NCI-H345 (cell line): Measurements from ENCODE around the gene MAGIX.
"Not testable (repeated sequence)": the region's sequence is repeated elsewhere in the genome, so short reads cannot be mapped to it uniquely, and the experiment has no call there.

ENCODE experiments used
- DNase-seq: peaks from one replicate; lab custom pipeline; 2025; lab: John Stamatoyannopoulos, UW

Gene MAGIX

DNA sequence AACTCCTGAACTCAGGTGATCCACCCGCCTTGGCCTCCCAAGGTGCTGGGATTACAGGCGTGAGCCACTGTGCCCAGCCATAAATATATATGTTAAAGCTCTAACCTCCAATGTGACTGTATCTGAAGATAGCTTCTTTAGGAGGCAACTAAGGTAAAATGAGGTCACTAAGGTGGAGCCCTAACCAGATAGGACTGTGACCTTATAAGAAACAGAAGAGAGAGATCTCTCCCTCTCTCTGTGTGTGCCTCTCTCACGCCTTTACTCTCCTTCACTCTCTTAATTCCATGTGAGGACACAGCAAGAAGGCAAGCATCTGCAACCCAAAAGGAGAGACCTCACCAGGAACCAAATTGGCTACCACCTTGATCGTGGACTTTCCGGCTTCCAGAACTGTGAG lies 926 bp upstream of the MAGIX start:
- no peak for DNase-seq

DNA sequence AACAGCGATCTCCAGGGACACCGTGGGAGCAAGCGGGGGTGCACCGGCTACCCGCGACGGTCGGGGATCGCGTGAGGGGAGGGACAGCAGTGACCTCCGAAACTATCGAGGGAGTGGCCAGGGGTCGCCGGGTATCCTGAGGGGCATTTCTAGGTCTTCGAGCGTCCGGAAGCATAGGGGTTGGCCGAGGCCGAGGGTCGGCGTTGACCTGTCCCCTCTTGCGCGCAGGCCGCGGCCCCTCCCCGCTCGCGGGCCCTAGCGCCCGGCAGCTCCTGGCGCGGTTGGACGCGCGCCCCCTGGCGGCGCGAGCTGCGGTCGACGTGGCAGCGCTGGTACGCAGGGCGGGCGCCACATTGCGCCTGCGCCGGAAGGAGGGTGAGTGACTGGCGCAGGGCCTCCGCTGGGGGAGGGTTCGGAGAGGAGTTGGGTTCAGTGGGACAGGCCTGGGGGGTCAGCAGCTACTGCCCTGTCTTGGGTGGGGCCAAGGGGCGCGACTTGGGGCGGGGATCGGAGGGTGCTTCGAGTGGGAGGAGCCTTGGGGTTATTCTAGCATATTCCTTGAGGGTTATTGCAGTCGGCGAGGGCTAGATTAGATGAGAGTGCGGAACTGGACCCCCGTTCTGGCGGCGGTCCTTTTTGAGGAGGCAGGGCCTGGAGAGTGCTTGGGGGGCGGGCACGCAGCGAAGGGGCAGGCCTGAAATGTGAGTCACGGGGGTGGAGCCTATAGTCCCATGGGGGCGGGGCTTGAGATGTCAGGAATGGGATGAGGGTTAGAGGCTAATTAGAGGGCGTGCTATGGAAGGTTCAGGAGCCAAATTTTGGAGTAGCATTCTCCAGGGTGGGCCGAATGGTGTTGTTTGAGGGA lies 1.2 kb downstream of the MAGIX start:
- DNase-seq, result peak; percentile 83

DNA sequence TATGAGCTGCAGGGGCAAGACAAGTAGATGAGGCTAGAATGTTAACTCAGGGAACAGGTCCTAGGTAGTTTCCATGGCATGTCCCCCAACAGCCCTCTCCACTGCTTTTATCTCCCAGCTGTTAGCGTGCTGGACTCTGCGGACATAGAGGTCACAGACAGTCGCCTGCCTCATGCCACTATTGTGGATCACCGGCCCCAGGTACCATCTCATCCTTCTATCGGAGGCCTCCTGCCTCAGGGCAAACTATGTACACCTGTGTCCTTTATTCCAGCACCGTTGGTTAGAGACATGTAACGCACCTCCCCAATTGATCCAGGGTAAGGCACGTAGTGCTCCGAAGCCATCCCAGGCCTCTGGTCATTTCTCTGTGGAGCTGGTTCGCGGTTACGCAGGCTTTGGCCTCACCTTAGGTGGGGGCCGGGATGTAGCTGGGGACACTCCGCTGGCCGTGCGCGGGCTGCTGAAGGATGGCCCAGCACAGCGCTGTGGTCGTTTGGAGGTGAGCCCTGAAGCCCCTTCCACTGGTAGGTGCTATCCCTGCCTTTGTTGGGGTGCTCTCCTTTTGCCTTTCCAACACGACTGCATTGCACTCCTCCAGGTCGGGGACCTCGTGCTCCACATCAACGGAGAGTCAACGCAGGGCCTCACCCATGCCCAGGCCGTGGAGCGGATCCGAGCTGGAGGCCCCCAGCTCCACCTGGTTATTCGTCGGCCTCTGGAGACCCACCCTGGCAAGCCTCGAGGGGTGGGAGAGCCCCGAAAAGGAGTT lies 2.2 kb downstream of the MAGIX start:
- DNase-seq, result no peak

DNA sequence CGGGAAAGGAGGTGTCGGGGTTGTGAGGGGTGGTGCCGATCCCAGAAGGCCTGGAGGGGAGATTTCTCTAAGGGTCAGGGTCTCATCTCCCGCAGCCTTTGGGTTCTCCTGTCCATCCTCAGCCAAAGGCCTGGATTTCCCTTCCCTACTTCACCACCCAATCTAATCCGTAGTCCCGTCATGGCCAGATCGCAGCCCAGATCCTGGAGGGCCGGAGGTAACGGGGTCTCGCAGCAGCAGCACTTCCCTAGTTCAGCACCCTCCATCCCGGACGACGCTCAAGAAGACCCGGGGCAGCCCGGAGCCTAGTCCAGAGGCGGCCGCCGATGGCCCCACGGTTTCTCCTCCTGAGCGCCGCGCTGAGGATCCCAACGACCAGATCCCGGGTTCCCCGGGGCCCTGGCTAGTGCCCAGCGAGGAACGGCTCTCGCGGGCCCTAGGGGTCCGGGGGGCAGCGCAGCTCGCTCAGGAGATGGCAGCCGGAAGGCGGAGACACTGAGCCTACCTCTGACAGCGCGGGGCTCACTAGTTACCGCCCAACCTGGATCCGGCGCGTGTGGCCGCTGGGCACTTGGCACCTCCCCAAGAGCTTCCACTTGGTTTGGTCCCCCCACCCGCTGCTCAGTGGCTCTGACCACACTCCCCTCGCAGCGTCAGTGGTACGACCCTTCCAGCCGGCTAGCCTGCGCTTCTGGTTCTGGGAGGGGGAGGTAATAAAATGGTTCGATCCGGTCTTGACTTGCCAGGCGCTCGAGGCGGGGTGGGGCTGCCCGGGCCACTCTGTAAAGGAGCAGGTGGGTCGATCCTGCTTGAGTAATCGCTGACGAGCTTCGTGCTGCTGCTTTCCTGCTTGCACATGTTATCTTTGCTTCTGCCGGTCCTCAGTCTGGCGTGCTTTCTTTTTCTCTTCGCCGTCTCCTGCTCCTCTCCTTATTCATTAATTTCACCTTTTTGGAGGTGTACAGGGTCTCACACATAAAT lies 3.6 kb downstream of the MAGIX start:
- no peak for DNase-seq

DNA sequence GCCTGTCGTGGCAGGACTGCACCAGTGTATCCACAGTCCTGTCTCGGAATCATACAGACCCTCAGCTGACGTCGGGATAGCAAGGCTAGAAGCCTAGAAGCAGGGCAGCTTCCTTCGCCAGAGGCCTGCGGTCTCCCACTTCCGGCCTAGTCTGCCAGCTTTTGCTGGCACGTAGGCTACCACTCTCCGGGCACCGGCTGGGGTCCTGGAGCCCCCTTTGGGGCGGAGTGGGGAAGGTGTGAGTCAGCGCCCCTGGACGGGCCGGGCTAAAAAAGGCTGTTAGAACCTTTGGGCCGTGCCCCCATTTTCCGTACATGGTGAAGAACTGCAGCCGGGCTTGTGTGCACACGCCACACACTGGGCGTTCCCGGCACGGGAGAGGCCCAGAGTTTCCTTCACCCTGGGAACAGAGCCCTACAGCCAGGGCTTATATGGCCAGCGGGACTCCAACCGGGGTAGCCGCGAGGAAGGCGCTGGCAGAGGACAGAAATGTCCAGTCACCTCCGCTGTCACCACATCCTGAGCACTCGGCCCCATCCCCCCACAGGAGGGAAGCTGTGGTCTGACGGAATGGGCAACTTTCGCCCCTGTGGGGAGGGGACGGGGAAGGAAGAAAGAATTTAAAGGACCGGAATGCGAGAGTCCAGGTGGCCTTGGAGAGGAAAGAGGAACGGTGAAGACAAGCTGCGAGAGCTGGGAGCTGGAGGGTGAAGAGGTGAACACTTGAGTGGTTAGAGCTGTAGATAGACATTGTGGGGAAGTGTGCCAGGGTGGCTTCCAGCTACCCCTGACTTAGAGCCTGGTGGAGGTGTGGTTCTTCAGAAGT lies 4.6 kb downstream of the MAGIX start:
- no peak for DNase-seq

DNA sequence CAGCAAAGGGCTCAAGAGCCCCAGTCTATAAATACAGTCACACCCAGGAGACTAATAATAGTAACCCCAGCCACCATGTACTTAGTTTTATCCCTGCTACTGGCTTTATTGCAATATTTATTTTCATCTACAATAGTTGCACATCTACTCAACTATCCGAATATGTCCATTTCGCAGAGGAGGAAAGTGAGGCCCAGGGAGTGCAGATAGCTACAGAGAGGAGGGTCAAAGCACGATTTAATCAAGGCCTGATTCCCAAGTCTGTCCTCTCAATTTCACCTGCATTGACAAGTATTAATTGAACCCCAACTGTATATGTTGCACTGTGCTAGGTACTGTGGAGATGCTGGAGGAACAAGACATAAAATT lies 5.2 kb downstream of the MAGIX start:
- DNase-seq, result no peak

DNA sequence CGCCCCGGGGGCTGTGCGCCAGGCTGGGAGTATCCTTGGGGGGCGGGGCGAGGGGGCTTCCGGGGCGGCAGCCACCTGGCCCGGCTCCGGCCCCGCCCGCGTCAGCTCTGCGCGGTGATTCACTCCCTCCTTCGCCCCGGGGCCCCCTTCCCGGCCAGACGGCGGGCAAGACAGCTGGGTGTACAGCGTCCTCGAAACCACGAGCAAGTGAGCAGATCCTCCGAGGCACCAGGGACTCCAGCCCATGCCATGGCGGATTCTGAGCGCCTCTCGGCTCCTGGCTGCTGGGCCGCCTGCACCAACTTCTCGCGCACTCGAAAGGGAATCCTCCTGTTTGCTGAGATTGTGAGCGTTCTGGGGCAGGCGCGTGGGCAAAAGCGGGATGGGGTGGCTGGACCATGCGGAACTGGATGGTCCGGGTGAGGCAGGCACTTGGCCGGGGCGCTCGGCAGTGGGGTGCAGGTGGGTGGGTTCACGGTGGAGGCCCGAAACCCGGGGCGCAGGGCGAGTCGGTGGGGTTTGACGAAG lies 9.3 kb downstream of the MAGIX start, which contains the start of gene PLP2:
PLP2 (plus strand) TSS at position 147 of the 528 bp plus-strand sequence; CDS start at position 250, 103 bp downstream.
- peak; percentile 52 for DNase-seq

DNA sequence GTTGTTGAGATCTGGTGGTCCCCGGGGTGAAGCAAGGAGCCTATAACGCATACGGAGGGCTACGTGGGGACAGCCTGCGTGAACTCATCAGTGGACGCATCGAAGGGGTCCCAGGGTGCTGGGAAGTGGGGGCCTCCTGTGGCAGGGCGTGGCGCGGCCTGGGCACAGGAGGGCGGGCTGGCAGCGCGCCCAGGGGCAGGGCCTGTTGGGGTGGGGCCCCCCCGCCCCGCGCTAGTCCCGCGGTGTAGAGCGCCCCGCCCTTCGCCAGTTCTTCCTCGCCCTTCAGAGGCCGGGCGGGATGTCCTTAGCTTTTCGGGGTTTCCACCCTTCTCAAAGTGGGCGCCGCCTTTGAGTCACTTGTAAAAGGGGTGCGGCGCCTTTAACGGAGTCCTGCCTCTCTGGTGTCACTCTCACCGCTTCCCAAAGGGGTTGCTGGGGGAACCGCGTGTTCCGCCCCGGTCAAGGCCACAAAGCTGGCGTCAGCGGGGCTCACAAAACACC lies 9.8 kb downstream of the MAGIX start:
- DNase-seq, result peak; percentile 79

DNA sequence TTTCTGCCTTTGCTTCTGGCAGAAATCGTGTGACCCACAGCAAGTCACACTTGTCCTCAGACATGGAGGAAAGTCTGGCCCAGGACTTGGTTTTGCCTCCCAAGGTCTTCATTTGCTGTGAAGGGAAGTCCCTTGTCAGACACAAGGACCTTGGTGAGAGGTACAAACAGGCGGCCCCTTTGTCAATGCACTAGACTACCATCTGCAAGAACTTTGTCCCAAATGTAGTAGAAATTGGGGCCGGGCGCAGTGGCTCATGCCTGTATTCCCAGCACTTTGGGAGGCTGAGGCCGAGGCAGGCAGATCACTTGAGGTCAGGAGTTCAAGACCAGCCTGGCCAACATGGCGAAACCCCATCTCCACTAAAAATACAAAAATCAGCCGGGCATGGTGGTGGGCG lies 11.0 kb downstream of the MAGIX start:
- not testable (repeated sequence) for DNase-seq

DNA sequence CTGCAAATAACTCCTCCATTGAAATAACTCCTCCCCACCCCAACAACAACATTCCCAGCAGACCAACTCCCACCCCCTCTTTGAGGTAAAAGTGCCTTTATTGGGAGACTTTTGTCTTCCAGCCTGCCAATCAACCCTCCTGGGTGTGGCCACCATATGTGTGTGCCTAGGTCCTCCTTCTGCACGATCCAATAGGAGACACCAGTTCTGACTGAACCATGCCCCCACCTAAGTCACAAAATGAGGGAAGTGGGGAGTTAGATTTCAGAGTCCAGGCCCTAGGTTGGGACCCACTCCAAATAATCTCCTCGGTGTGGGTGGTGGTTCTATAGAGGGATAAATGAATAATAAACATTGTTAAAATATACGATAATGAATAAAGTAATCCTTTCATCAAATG lies 12.2 kb downstream of the MAGIX start:
- no peak for DNase-seq

DNA sequence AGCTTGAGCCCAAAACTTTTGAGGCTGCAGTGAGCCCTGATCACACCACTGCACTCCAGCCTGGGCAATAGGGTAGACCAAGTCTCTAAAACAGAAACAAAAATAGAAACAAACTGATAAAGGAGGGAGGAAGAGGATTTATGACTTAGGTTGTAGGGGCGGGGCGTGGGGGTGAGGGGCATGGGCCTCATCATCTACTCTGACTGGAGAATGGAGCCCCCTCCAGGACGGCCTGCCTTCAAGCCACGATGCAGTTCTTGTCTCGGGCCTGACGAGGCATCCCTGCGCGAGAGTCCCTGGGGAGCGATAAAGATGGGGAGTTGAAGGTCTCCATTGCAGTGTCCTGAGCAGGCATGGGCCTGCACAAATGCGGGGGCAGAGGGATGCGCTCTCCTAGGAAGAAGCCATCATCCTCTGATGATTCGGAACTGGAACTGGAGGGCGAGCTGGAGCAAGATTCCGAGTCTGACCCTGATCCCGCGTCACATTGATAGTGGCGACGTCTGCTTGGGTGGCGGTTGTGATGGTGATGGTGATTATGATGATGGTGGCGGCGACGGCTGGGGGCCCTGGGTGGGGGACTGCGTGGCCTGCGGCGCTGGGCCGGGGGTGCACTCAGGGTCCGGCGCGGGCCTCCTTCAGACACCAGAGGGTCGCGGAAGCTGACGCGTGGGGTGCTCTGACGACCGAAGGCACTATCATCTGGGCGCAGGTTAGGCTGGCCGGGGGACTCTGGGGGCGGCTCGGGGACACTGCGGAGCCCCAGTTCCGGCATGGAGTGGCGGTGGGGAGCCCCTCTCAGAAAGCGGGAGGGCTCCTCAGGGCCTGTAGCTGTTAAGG lies 13.1 kb downstream of the MAGIX start:
- no peak for DNase-seq

DNA sequence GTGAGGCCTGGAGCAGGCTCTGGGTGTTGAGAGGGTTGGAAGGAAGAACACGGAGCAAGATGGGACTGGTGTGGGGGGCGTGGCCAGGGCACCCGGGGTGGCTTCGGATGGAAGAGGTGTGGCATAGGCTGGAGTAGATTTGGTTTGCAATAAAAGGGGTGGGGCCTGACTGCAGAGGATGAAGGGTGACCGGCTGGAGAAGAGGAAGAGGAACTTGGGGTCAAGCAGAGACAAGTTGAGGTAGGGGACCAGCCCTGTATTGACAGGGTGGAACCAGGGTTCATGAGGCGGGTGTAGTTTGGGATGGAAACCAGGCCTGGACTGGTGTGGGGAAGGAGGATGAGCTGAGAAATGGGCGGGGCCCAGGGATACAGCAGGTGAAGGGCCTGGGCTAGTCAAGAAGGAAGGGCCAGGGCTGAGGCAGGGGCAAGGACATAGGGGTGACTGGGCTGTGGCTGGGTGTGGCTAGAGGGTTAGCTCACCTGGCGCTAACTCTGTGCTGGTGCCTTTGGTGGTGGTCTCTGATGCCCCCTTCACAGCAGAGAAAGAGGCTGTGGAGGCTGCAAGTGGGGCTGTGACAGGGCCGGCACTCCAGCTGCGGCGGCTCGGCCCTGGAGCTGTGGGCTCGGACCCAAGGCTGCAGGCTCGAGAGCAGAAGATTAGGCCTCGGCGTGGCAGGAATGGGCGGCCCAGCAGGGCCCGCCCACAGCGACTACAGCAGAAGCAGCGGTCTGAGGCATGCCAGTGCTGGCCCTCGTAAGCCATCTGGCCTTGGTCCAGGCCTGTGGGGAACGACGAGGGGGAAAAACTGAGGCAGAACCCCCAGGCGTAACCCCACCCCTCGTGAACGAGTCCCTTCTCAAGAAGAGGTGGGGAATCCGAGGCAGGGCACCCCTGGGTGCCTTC lies 14.1 kb downstream of the MAGIX start:
- DNase-seq, result no peak

DNA sequence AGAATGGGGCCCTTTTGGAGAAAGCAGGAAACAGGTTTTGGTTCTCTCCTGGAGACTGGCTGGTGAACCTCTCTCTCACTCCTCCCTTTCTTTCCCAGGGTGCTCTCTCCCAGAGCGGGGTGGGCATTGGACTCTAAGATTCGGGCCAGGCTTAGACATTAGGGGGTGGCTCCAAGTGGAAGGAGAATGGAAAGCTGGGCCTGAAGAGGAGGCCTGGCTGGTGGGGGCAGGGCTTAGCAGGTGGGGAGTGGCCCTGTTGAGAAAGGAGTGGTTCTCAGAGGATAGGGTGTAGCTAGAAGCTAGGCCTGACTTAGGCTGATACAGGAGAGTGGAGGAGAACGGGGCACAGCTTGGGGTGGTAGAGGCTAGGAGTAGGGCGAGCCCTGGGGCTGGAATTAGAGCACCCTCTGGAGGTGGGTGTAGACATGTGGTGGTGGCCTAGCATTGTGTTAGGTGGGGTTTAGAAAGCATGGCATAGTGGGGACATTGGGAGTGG lies 14.8 kb downstream of the MAGIX start:
- DNase-seq, result no peak

DNA sequence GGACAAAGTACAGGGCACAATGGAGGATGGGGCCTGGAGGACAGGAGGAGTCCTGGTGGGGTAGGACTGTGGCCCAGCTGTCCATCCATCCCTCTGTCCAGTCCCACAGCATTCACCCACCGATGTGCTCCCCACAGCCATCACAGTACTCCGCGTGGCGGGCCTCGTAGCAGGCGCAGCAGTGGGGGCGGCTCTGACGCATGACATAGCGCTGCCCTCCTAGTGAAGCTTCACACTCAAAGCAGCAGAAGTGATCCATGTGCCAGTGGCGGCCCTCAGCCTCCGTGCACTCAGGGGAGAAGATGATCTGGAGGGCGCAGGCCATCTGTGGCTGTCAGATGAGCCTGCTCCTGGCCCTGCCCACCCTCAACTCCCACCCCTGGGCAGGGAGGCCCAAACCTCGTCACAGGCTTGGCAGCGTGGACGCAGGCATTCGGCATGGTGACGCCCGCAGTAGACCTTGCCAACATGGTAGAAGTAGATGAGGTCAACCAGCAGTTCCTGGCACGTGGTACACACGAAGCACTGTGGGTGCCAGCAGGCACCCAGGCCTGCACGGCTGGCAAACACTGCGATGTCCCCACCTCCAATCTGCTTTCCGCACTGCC lies 15.4 kb downstream of the MAGIX start:
- DNase-seq, result no peak

DNA sequence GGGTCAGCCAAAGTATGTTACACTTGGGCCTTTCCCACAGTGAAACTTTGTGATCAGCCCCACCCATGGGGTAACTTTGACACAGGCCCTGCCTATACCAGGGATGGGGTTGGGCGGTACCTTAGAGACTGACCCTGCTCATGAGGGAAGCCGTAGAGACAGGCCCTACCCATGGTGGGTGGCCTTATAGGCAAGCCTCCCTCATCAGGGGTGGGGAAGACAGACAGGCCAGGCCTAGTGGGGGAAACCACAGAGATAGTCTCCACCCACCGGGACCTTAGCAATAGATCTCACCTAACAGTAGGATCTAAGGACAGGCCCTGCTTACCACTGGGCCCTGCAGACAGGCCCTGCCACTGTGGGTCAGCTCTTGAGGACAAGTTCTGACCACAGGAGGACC lies 16.0 kb downstream of the MAGIX start:
- DNase-seq, result no peak

DNA sequence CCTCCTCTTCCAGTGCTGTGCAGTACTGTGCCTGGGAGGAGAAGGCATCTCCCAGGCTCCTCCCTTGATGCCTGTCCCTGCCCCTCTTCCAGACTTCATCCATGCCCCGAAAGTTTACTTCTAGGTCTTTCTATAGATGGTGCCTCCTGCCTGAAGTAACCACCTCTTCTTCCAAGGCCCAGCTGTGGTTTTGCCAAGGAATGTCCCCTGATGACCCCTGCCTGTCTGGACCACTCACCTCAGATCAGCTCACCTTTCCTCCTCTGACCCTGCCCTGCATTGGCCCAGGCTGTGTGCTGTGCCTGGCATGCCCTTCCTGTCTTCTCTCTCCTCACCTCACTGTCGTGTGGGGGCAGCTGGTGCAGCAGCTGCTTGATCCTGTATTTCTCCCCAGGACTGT lies 16.8 kb downstream of the MAGIX start:
- DNase-seq, result no peak

DNA sequence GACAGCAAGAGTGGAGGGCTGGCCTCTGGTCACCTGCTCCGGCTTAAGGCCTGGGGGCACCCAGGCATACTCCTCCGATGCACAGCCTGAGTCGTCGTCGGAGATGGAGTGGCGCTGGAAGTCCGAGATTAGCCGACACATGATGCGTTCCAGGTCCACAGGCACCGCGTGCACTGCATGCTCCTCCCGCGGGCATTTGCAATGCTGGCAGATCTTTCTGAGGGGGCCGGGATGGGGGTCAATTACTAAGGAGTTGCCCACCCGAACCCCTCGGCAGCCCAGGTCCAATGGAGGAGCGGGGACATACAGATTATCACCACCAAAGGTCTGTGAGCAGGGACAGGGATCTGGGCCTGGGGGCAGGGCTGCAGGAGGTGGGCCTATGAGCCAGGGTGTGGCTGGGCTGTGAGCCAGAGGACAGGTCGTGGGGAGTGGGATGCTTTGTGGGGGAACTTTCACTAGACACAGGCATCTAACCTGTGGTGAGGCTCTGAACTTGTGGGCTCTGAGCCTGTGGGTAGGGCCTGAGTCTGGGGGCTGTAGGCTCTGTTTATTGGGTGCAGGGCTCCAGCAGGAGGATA lies 21.2 kb downstream of the MAGIX start:
- DNase-seq, result peak; percentile 53
